Astrocyte (in vitro differentiated cells and primary cell): Measurements from ENCODE around the gene ZMYND8. TPM values are rescaled to one million over a fixed set of nuclear protein-coding genes. Genes with fewer than 3 reads are reported as not detected.

Experiments
- DNase-seq: peaks from one replicate; pipeline ENCODE4 v3.0.0-alpha.2; 2010; ENCODE audit warnings: low read depth
- FAIRE-seq: peaks from 2 replicates; lab custom pipeline; 2011; peaks lifted over from hg19 to GRCh38; lab: Jason Lieb, UNC
- H2AFZ ChIP-seq: 2 replicates; pipeline ENCODE4 v1.6.0; 2012; ENCODE audit warnings: low read depth, low read length, inconsistent platforms
- H3K27ac ChIP-seq: 2 replicates; pipeline ENCODE4 v1.5.1; 2011; ENCODE audit warnings: low read depth, low read length, inconsistent platforms
- H3K27me3 ChIP-seq: 2 replicates; pipeline ENCODE4 v1.6.0; 2011; ENCODE audit warnings: low read length, inconsistent platforms; ENCODE audit not compliant: insufficient read depth
- H3K36me3 ChIP-seq: 2 replicates; pipeline ENCODE4 v1.5.1; 2011; ENCODE audit warnings: low read length, inconsistent platforms; ENCODE audit not compliant: insufficient read depth
- H3K4me1 ChIP-seq: 2 replicates; pipeline ENCODE4 v1.5.1; 2011; ENCODE audit warnings: low read length, inconsistent platforms; ENCODE audit not compliant: insufficient read depth
- H3K4me2 ChIP-seq: 2 replicates; pipeline ENCODE4 v1.6.0; 2012; ENCODE audit warnings: low read length, inconsistent platforms
- H3K4me3 ChIP-seq: 2 replicates; pipeline ENCODE4 v1.5.1; 2011; ENCODE audit warnings: low read depth, mild to moderate bottlenecking, low read length, inconsistent platforms; ENCODE audit not compliant: insufficient read depth
- H3K79me2 ChIP-seq: 2 replicates; pipeline ENCODE4 v1.6.0; 2012; ENCODE audit warnings: mild to moderate bottlenecking, low read length, inconsistent platforms; ENCODE audit not compliant: insufficient read depth
- H3K9ac ChIP-seq: 2 replicates; pipeline ENCODE4 v1.6.0; 2012; ENCODE audit warnings: mild to moderate bottlenecking, low read length, inconsistent platforms
- H3K9me3 ChIP-seq: 2 replicates; pipeline ENCODE4 v1.5.1; 2012; ENCODE audit warnings: low read depth, mild to moderate bottlenecking, low read length, inconsistent platforms; ENCODE audit not compliant: insufficient read depth
- H4K20me1 ChIP-seq: 2 replicates; pipeline ENCODE4 v1.6.0; 2012; ENCODE audit warnings: low read length, inconsistent platforms; ENCODE audit not compliant: insufficient read depth
- H3K27ac Mint-ChIP-seq: one replicate; pipeline ENCODE4 v1.8.0; 2021; ENCODE audit warnings: mild to moderate bottlenecking, mixed read lengths; ENCODE audit not compliant: unreplicated experiment
- H3K27me3 Mint-ChIP-seq: one replicate; pipeline ENCODE4 v1.8.0; 2021; ENCODE audit warnings: low read depth, mixed read lengths; ENCODE audit not compliant: unreplicated experiment
- H3K36me3 Mint-ChIP-seq: one replicate; pipeline ENCODE4 v1.8.0; 2021; ENCODE audit warnings: low read depth, mixed read lengths; ENCODE audit not compliant: unreplicated experiment
- H3K4me1 Mint-ChIP-seq: one replicate; pipeline ENCODE4 v1.8.0; 2021; ENCODE audit warnings: low read depth, mixed read lengths; ENCODE audit not compliant: unreplicated experiment
- H3K4me3 Mint-ChIP-seq: one replicate; pipeline ENCODE4 v1.8.0; 2021; ENCODE audit warnings: mild to moderate bottlenecking, moderate library complexity, mixed read lengths; ENCODE audit not compliant: unreplicated experiment
- H3K9me3 Mint-ChIP-seq: one replicate; pipeline ENCODE4 v1.8.0; 2021; ENCODE audit warnings: mild to moderate bottlenecking, mixed read lengths; ENCODE audit not compliant: unreplicated experiment
- CTCF ChIP-seq: IDR thresholded peaks from 2 replicates; pipeline ENCODE4 v1.5.1; 2011; ENCODE audit warnings: low read depth, mild to moderate bottlenecking, inconsistent platforms, low read length, moderate library complexity; ENCODE audit not compliant: insufficient read depth
- EZH2 ChIP-seq: IDR thresholded peaks from 2 replicates; pipeline ENCODE4 v1.6.1; 2012; ENCODE audit warnings: mild to moderate bottlenecking, low read length, inconsistent platforms; ENCODE audit not compliant: insufficient read depth
- total RNA-seq: library from RNA; stranded (reverse); gene quantifications from 2 replicates; pipeline ENCODE4 v1.2.1, GENCODE V29; 2021

ZMYND8 gene
- total RNA-seq, 1 donor from 2014 or later: 45.8 TPM

DNA sequence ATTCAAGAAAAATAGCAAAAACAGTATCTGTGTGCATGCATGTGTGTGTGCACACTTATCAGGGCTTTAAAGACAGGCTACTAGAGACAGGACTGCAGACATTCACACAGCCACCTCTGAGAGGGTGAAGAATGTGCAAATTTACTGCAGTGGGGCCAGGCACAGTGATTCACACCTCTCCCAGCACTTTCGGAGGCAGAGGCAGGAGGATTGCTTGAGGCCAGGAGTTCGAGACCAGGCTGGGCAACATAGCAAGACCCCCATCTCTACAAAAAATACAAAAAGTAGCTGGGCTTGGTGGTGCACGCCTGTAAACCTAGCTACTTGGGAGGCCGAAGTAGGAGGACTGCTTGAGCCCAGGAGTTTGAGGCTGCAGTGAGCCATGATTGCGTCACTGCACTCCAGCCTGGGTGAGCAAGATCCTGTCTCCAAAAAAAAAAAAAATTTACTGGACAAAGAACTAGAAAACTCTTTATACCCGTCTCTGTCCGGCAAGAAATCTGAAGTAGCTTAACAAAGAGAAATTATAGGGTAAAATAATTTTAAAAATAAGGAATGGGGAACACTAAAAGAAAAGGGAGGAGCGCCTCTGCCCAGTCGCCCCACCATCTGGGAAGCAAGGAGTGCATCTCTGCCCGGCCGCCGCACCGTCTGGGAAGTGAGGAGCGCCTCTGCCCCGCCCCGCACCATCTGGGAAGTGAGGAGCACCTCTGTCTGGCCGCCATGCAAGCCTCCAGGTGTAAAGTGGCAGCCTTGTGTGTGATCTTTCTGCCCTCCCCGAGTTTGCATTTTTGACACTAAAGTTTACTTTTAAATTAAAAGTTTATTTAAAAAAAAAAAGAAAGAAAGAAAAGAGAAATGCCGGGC is 105.1 kb downstream of the ZMYND8 start:
- H3K9me3 ChIP-seq: no peaks in the 10 kb centered on the region
- FAIRE-seq (no peak), DNase-seq (no peak)
- H3K27me3 ChIP-seq: no peaks in the 10 kb centered on the region
- no peaks in the 10 kb centered on the region for H3K9me3 Mint-ChIP-seq
- no peak for TF ChIP-seq EZH2
- no peak for TF ChIP-seq CTCF
- H2AFZ ChIP-seq: no peak overlapping the region
- no peak overlapping the region for H3K4me3 ChIP-seq
- H3K4me1 Mint-ChIP-seq: peaks cover under 1% of the 10 kb centered on the region
- no peaks in the 10 kb centered on the region for H4K20me1 ChIP-seq
- peaks cover 36% of the 10 kb centered on the region for H3K36me3 ChIP-seq
- H3K36me3 Mint-ChIP-seq: peaks cover 19% of the 10 kb centered on the region
- no peaks in the 10 kb centered on the region for H3K27me3 Mint-ChIP-seq
- H3K27ac ChIP-seq: no peak overlapping the region
- no peak overlapping the region for H3K27ac Mint-ChIP-seq
- no peak overlapping the region for H3K9ac ChIP-seq
- peaks cover 12% of the 10 kb centered on the region for H3K79me2 ChIP-seq
- H3K4me1 ChIP-seq: no peaks in the 10 kb centered on the region
- no peak overlapping the region for H3K4me3 Mint-ChIP-seq
- H3K4me2 ChIP-seq: no peak overlapping the region

DNA sequence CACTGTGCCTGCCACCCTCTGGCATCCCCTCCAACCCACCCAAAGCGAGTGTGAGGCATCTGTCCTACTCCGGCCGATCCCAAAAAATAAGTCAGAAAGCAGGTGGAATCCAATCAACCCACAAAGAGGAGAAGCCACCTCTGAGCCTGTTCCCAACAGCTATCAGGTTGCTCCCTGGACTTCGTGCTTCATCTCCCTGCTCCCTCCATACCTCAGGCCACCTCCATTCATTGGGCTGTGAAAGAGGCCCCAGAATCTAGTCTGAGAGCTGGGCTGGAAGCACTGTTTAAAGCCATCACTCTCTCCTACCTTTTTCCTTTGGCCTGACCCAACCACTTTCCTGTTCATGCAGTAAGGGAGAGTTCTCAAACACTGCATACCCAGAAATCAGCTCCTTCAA is 106.1 kb downstream of the ZMYND8 start:
- no peak for TF ChIP-seq CTCF
- no peak for TF ChIP-seq EZH2
- Histone ChIP-seq H3K9me3 (no peaks in the 10 kb centered on the region), H3K79me2 (peaks cover 12% of the 10 kb centered on the region), H3K36me3 (peaks cover 45% of the 10 kb centered on the region), H4K20me1 (no peaks in the 10 kb centered on the region), H3K4me3 (no peak overlapping the region), H3K4me1 (no peaks in the 10 kb centered on the region), H3K27me3 (no peaks in the 10 kb centered on the region), H3K27ac (no peak overlapping the region), H3K4me2 (no peak overlapping the region), H3K9ac (no peak overlapping the region), H2AFZ (no peak overlapping the region)
- no peak overlapping the region for H3K27ac Mint-ChIP-seq
- no peaks in the 10 kb centered on the region for H3K9me3 Mint-ChIP-seq
- no peaks in the 10 kb centered on the region for H3K27me3 Mint-ChIP-seq
- no peak for DNase-seq
- no peak for FAIRE-seq
- H3K4me1 Mint-ChIP-seq: no peaks in the 10 kb centered on the region
- H3K4me3 Mint-ChIP-seq: no peak overlapping the region
- H3K36me3 Mint-ChIP-seq: peaks cover 19% of the 10 kb centered on the region

GRCh38 chr20:47249913-47250312 is 106.6 kb downstream of the ZMYND8 start:
- FAIRE-seq: no peak
- H3K27me3 Mint-ChIP-seq: no peaks in the 10 kb centered on the region
- Histone ChIP-seq H3K9me3 (no peaks in the 10 kb centered on the region), H4K20me1 (no peaks in the 10 kb centered on the region), H3K4me2 (no peak overlapping the region), H3K27ac (no peak overlapping the region), H3K79me2 (peaks cover 12% of the 10 kb centered on the region), H3K36me3 (peaks cover 45% of the 10 kb centered on the region), H3K4me1 (no peaks in the 10 kb centered on the region), H2AFZ (no peak overlapping the region), H3K9ac (no peak overlapping the region), H3K27me3 (no peaks in the 10 kb centered on the region), H3K4me3 (no peak overlapping the region)
- H3K36me3 Mint-ChIP-seq: peaks cover 19% of the 10 kb centered on the region
- DNase-seq: no peak
- no peaks in the 10 kb centered on the region for H3K9me3 Mint-ChIP-seq
- H3K27ac Mint-ChIP-seq: no peak overlapping the region
- no peak for TF ChIP-seq CTCF
- TF ChIP-seq EZH2: no peak
- H3K4me3 Mint-ChIP-seq: no peak overlapping the region
- no peaks in the 10 kb centered on the region for H3K4me1 Mint-ChIP-seq
